GM19397 (cell line): ENCODE data around the gene HSD17B1.

Experiments
- ATAC-seq: cut with Tn5 transposase; IDR thresholded peaks from one replicate; pipeline ENCODE4 v1.9.1; 2021; ENCODE audit warnings: mild to moderate bottlenecking, moderate library complexity; ENCODE audit not compliant: unreplicated experiment

The HSD17B1 gene

GRCh38 chr17:42596386-42596785 lies 43.7 kb downstream of the HSD17B1 start:
- no peak for ATAC-seq

DNA sequence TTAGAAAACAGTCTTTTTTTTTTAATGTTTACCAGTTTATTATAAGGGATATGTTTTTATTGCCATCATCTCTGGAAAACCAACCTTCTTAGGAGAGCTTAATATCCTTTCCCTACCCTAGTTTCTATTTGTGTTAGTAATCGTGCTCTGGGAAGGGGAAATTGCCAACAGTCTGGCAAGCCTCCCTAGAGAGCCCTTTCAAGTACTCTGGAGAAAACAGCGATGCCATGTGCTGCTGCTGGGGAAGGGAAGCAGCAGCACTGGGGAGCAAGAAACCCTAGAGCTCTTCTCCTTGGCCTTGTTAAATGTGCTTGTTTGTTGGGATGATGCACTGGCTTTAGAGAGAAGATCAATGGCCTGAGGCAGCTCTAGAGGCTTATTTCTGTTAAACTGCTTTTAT lies 46.2 kb downstream of the HSD17B1 start:
- ATAC-seq: no peak

DNA sequence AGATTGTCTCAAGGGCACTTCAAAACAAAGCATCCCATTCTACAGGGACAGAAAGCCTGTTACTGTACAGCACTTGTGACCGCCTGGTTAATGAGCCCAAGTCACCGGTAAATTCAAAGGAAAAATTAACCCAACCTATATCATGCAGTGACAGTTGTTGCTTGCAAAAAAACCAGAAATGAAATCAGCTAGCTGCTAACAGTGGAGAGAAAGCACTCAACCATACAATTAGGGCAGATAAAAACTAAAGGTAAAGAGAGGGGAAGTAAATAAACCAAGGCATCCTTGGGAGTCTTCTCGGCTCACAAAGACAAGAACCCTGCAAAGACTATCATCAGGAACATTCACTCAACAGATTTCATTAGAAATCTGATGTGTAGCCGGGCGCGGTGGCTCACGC lies 50.6 kb downstream of the HSD17B1 start:
- ATAC-seq: no peak
